M059J (cell line): ENCODE results near the gene PRSS27. TPM values are rescaled to one million over a fixed set of nuclear protein-coding genes. Genes with fewer than 3 reads are reported as not detected.
"Not testable (repeated sequence)": the region's sequence is repeated elsewhere in the genome, so short reads cannot be mapped to it uniquely, and the experiment has no call there.

Experiments used
- DNase-seq: peaks from one replicate; pipeline ENCODE4 v3.0.0-alpha.2; 2012; ENCODE audit warnings: low read depth
- total RNA-seq: library from RNA; depleted of rRNA; stranded (reverse); fragments of >200 nt; shearing (Covaris generic); gene quantifications from 2 replicates; pipeline ENCODE4 v1.2.3, GENCODE V29; 2014

PRSS27 gene
- total RNA-seq, 1 experiment from 2014 or later = 0.17 TPM

DNA sequence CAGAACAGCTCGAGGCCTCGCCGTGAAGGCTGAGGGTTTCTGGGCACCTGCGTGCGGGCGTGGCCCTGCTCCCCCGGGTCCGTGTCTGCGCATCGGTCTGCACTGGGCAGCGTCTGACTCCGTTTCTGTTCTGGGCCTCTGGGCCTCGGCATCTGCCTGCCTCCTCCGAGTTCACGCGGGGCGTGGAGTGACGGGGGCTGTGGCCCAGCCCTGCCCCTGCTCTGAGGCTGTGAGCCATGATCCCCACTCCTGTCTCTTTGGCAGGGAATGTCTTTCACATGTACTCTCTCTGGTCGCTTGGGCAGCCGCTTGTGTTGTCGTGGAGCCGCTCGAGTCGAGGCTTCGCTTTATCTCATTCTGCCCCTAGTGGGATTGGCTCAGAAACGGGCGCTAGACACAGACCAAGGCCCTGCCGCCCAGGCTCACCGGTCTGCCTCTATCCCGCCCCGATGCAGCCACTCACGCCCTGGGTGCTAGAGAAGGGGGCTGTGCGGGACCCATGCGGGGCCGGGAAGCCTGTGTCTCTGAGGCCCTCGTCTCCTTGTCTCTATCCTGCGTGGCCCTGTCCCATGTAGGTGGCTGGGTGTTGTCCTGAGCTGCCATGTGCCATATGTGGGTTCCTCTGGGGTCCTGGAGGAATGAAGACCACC, 23.3 kb downstream of the PRSS27 start:
- not testable (repeated sequence) for DNase-seq

GRCh38 chr16:2692948-2693651, 26.9 kb downstream of the PRSS27 start:
- no peak for DNase-seq

DNA sequence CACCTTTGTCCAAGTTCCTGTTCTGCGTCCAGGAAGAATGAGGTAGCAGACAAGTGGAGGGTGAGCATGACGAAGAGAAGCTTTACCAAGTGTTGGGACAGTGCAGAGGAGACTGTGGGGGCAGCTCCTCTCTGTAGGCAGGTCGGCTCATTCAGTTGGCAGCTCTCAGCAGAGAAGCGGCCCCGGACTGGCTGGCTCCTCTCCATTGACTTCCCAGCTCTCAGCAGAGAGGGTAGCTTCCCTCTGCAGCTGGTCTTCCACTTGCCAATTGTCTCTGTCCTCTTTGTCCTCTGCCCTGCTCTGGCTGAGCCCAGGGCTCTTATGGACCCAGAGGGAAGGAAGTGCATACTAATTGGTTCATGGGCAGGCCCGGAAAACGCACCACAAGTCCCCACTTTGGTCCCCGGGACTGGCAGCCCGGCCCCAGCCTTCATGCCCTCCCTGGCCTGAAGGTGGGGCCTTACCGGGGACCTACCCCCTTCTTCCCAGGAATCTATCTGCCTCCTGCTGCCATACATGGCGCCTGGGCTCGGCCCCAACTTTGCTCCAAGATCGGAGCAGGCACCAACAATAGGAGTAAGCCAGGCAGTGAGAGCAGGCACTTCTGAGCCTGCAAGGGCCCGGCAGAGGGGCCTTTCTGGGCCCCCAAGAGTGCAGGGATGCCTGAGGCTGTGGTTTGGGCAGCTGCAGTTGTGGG, 27.6 kb downstream of the PRSS27 start:
- no peak for DNase-seq

DNA sequence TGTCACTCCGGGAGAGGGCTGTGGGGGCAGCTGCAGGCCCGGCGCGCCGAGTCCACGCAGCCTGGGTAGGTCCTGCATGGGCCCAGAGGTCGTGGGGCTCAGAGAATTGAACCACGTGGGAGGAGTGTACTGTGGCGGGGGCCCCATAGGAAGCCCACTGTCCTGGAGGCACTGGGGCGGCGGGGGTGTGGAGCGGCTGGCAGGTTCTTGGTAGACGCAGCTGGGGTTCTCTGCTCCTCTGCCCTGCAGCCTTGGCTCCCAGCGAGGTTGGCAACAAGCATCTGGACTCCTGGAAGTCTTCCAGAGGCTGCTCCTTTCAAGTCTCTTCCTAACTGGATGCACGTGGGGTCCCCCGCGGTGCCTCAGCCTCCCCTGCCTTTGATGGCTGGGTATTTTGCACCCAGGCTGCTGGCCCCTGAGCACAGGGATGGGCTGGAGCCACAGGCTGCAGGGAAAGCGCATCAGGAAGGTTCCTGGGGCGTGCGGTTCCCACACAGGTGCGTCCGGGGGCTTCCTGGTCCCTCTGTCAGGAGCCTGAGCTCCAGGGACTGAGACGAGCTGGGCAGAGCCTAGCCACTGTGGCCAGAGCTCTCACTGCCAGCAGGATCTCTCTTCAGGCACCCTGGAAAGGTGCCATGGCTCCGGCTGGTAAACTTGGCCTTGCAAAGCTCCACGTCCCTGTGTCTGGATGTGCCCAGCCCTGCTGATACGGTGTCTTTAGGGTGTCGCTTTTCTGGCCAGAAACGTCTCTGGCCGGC, 28.4 kb downstream of the PRSS27 start:
- DNase-seq = no peak

- no peak for DNase-seq
These were observed 29.2 kb downstream of the PRSS27 start for GRCh38 chr16:2690852-2691251.

- no peak for DNase-seq
These were observed 29.8 kb downstream of the PRSS27 start for GRCh38 chr16:2689968-2690801.

- DNase-seq = not testable (repeated sequence)
These were observed 30.6 kb downstream of the PRSS27 start for GRCh38 chr16:2689422-2689821.

DNA sequence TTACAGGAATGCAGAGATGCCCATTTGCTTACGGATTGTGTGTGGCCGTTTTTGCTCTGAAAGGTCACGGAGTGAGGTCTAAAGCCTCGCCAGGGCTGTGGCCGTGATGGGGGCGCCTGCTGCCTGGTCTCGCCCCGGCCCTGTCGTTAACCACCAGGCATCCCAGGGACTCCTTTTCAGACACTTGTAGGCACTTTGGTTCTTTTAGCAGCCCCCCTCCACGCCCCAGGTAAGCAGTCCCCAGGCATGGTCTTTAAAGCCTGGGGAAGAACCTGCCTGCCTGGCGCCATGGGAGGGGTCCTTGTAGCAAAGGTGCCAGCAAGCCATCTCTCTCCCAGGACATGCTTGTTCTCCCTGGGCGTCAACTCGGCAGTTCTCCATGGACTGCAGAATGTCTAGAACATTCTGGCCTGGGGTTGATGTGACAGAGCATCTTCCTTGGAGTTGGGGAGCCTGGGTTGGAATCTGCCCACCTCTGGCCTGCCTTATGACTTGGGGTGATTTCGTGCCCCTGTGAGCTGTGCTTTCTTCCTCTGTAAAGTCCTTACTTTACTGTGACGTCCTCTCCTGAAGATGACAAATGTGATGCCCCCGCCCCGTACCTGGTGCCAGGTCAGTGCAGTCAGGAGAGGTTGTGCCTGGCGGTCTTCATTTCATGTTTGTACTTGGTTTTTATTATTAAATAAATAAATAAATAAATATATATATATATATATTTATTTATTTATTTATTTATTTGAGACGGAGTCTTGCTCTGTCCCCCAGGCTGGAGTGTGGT, 32.3 kb downstream of the PRSS27 start:
- no peak for DNase-seq

- DNase-seq = no peak
These were observed 33.0 kb downstream of the PRSS27 start for GRCh38 chr16:2686912-2687507.

GRCh38 chr16:2686075-2686474, 33.9 kb downstream of the PRSS27 start:
- DNase-seq = not testable (repeated sequence)

GRCh38 chr16:2683041-2683440, 37.0 kb downstream of the PRSS27 start:
- DNase-seq = peak; percentile 15

- DNase-seq = peak; percentile 92
These were observed 37.6 kb downstream of the PRSS27 start, which contains the start of gene KCTD5 for GRCh38 chr16:2682209-2683021. Gene KCTD5 (plus strand): TSS chr16:2682523. CDS start chr16:2682549, 26 bp downstream.

DNA sequence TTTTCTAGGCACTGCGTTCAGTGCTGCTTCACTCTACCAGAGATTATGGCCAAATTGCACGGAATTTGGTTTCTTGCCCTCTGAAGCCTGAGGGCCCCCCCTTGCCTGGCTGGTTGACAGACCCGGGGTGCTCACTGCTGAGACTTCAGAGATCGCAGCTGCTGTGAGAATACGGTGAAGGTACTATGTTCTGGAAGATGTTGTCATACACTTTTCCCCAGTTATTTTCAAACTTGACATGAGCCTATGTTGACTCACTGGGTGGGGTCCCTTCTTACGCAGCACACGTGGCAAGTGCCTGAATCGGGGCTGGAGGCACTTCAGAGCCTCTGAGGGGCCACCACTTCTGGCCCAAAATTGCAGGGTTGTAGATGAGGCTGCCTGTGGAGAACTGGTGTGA, 39.7 kb downstream of the PRSS27 start:
- DNase-seq = not testable (repeated sequence)

GRCh38 chr16:2679902-2680301, 40.1 kb downstream of the PRSS27 start:
- not testable (repeated sequence) for DNase-seq

DNA sequence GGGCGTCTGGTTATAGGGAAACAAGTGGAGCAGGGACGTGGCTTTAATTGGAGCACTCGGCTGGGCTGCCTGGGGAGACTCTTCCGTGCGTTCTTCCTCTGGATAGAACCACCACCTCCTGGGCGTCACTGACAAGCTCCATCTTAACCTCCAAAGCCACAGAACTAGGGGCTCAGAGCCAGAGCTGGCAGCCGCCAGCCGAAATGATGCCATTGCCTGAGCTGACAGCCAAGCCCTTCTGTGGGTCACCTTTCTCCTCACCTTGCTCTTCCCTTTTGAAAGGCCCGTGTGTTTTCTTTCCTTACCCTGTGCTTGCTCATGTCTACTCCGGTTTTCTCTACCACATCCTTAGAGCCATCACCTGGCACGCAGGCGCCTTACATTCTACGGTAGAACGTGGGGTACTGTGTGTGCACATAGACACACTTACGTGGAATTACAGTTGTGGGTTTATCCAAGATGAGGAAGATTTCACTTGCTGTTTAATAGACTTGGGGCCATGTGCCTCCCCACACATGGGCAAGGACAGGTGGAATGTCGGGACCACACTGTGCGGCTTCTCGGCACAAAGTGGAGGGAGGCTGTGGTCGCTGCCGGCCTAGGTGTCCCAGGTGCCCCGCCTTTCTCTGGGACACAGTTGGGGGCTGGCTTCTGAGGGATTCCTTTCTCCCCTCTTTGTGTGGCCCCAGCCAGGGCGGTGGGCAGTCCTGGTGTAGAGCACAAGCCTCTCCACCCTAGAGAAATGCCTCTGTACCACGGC, 41.6 kb downstream of the PRSS27 start:
- not testable (repeated sequence) for DNase-seq

DNA sequence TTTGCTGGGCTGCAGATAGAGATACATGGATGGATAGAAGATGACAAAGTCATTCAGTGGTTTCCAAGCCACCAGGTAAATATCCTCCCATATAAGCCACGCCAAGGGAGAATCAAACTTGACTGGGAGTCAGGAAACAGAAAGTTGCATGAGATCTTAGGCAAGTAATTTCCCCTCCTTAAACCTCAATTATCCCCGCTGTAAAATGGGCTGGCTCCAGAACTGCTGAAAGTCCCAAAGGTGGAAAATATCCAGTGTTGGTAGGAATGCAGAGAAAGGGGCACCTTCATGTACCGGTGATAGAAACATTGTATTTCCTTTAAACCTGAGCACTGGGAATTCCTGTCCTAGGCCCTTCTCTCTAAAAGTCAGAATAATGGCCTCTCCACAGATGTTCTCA, 43.1 kb downstream of the PRSS27 start:
- DNase-seq = not testable (repeated sequence)

DNA sequence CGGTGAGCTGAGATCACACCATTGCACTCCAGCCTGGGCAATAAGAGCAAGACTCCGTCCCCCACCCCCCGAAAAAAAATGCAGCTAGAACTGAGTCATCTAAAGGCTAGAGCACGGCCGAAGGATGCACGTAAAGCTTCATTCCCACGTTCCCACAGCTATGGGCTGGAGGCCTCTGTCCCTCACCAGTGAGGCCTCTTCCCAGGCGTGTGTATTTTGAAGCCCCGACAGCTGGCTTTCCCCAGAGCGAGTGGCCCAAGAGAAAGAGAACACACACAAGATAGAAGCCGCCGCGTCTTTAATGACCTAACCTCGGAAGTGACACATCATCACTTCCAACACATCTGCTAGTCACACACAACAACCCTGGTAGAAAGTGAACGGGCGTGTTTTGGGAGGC, 44.3 kb downstream of the PRSS27 start:
- DNase-seq = peak; percentile 41

- no peak for DNase-seq
These were observed 45.0 kb downstream of the PRSS27 start for GRCh38 chr16:2675021-2675420.
